Articular chondrocyte of knee joint (primary cell): ENCODE data around the gene LYSMD3. TPM values are rescaled to one million over a fixed set of nuclear protein-coding genes. Genes with fewer than 3 reads are reported as not detected.

ENCODE experiments used
- total RNA-seq: library from RNA; depleted of rRNA; stranded (reverse); fragments of >200 nt; gene quantifications from 2 replicates; pipeline ENCODE4 v1.2.3, GENCODE V29; 2012

Gene LYSMD3
- total RNA-seq = 32.8 and 38.6 TPM in 2 replicates

GRCh38 chr5:90529194-90529938 is at the start of gene LYSMD3:
Gene LYSMD3, minus strand, starts transcription at chr5:90529584. Its CDS starts 4,295 bp downstream, at chr5:90525289.

GRCh38 chr5:90558344-90559192 is 29.2 kb upstream of the LYSMD3 start, which contains the start of gene ADGRV1:
Gene ADGRV1, plus strand, starts transcription at chr5:90558797. Its CDS starts 99 bp downstream, at chr5:90558896.

GRCh38 chr5:90474235-90475107 is 54.9 kb downstream of the LYSMD3 start, which contains the start of the genes MBLAC2 and POLR3G:
Gene MBLAC2, minus strand, starts transcription at chr5:90474771. Its CDS starts 479 bp downstream, at chr5:90474292.
Gene POLR3G, plus strand, starts transcription at chr5:90474864. Its CDS starts 10,704 bp downstream, at chr5:90485568.

Other genes starting within 250 kb of the LYSMD3 start
- gene CETN3, start 119.8 kb downstream of the LYSMD3 start, total RNA-seq = 10.2 and 12.3 TPM in 2 replicates
- gene MBLAC2, start 54.8 kb downstream of the LYSMD3 start, total RNA-seq = 7.0 and 8.6 TPM in 2 replicates
- gene POLR3G, start 54.7 kb downstream of the LYSMD3 start, total RNA-seq = 6.9 and 12.1 TPM in 2 replicates
- 0.13 and 1.1 TPM in 2 replicates for gene ADGRV1, start 29.2 kb upstream of the LYSMD3 start, total RNA-seq